Measurements from ENCODE around the gene CYTH4. TPM values are rescaled to one million over a fixed set of nuclear protein-coding genes. Genes with fewer than 3 reads are reported as not detected.
A peak's percentile ranks its signal among the peaks of the same experiment; 100 is the strongest.

Gene CYTH4
- total RNA-seq, 6 donors from 2014 or later, result 16.7 to 71.2 (median 44.7) TPM

GRCh38 chr22:37354670-37355069, 72.4 kb downstream of the CYTH4 start:
- no peak overlapping the region for H3K27ac ChIP-seq
- H3K27me3 ChIP-seq, result no peaks in the 10 kb centered on the region
- ATAC-seq (ENCODE audit: low FRiP score in 2 of 2) (no peak), DNase-seq (no peak)
- no peaks in the 10 kb centered on the region for H3K4me1 ChIP-seq
- no peaks in the 10 kb centered on the region for H3K9me3 ChIP-seq
- 86 to 92% methylated on average over 5 of the region's 5 CpGs for WGBS, 2 donors
- no peaks in the 10 kb centered on the region for H3K36me3 ChIP-seq
- H3K4me3 ChIP-seq, result no peak overlapping the region
- no peak for TF ChIP-seq CTCF (IDR thresholded peaks at IDR 0.05)
- no peak for TF ChIP-seq POLR2AphosphoS5 (IDR thresholded peaks at IDR 0.05)
- TF ChIP-seq EP300 (IDR thresholded peaks at IDR 0.05), result no peak
- TF ChIP-seq POLR2A (IDR thresholded peaks at IDR 0.05), result no peak

DNA sequence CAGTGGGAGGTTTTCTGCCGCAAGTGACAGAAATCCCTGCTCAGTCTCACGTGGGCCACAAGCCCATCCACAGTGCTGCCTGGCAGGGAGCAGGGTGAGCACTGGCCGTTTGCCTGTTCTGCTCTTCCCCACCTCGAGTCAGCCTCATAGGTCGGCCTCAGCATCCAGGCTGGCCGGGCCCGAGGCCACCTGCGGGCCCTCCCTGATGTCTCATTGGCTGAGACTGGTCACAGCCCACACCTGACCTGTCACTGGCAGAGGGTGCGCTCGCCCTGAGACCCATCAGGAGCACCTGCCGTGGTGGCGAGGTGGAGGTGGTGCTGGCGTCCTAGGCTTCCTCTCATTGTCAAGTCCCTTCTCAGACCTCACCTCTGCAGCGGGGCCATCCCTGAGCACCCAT, 72.9 kb downstream of the CYTH4 start:
- Histone ChIP-seq H3K36me3 (no peaks in the 10 kb centered on the region), H3K9me3 (no peaks in the 10 kb centered on the region), H3K4me3 (no peak overlapping the region), H3K27me3 (no peaks in the 10 kb centered on the region), H3K27ac (no peak overlapping the region), H3K4me1 (no peaks in the 10 kb centered on the region)
- DNase-seq (peak in 1 of 2 donors; percentile 75), ATAC-seq (ENCODE audit: low FRiP score in 2 of 2) (no peak)
- whole genome bisulfite sequencing, 2 donors, result 74 to 83% methylated on average over 3 to 14 of the region's 14 CpGs
- TF ChIP-seq CTCF (IDR thresholded peaks at IDR 0.05) (no peak), POLR2AphosphoS5 (IDR thresholded peaks at IDR 0.05) (no peak), POLR2A (IDR thresholded peaks at IDR 0.05) (no peak), EP300 (IDR thresholded peaks at IDR 0.05) (no peak)

GRCh38 chr22:37356922-37357321, 74.6 kb downstream of the CYTH4 start:
- no peak overlapping the region for H3K4me3 ChIP-seq
- ATAC-seq (ENCODE audit: low FRiP score in 2 of 2) (no peak), DNase-seq (no peak)
- H3K4me1 ChIP-seq, result no peaks in the 10 kb centered on the region
- H3K27ac ChIP-seq, result no peak overlapping the region
- TF ChIP-seq POLR2AphosphoS5 (IDR thresholded peaks at IDR 0.05) (no peak), POLR2A (IDR thresholded peaks at IDR 0.05) (no peak), EP300 (IDR thresholded peaks at IDR 0.05) (no peak), CTCF (IDR thresholded peaks at IDR 0.05) (no peak)
- no peaks in the 10 kb centered on the region for H3K9me3 ChIP-seq
- no peaks in the 10 kb centered on the region for H3K27me3 ChIP-seq
- WGBS, 2 donors, result 79 to 87% methylated on average over 8 of the region's 8 CpGs
- H3K36me3 ChIP-seq, result no peaks in the 10 kb centered on the region

DNA sequence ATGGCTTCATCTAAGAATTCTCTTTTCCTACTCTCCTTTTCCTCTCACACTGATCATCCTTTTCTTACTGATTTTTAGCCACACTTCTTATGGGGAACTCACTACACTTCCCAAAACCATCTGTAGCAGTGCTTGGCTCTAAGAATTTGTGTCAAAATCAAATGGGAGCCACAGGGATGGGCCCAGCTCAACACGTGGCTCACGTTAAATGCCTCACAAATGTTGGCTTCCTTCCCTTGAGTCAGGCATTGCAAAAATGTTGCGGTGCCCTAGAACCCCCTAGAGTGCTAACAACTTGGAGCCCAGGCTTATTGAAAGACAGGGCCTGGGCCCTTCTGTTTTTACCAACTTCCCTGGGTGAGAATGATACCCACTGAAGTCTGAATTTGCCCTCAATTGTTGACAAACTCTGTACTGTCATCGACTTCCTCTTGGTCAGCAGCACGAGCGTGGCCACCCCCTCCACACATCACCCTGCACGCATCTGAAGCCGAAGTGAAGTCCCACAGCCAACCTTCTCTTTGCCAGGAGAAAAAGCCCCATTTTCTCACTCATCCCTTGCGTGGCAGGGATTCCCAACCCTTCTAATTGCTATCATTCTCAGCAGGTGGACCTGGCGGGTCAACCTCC, 75.3 kb downstream of the CYTH4 start:
- Histone ChIP-seq H3K9me3 (no peaks in the 10 kb centered on the region), H3K36me3 (no peaks in the 10 kb centered on the region), H3K27ac (no peak overlapping the region), H3K4me3 (no peak overlapping the region), H3K4me1 (no peaks in the 10 kb centered on the region), H3K27me3 (no peaks in the 10 kb centered on the region)
- TF ChIP-seq POLR2AphosphoS5 (IDR thresholded peaks at IDR 0.05) (no peak), CTCF (IDR thresholded peaks at IDR 0.05) (no peak), EP300 (IDR thresholded peaks at IDR 0.05) (no peak), POLR2A (IDR thresholded peaks at IDR 0.05) (no peak)
- DNase-seq (no peak), ATAC-seq (ENCODE audit: low FRiP score in 2 of 2) (no peak)
- WGBS, 2 donors, result 77 to 81% methylated on average over 10 of the region's 10 CpGs

- no peak overlapping the region for H3K27ac ChIP-seq
These were observed 76.1 kb downstream of the CYTH4 start for GRCh38 chr22:37358386-37358785.

More at GRCh38 chr22:37358386-37358785, 76.1 kb downstream of the CYTH4 start:
- TF ChIP-seq POLR2AphosphoS5 (IDR thresholded peaks at IDR 0.05) (no peak), CTCF (IDR thresholded peaks at IDR 0.05) (no peak), EP300 (IDR thresholded peaks at IDR 0.05) (no peak), POLR2A (IDR thresholded peaks at IDR 0.05) (no peak)
- H3K4me3 ChIP-seq, result no peak overlapping the region
- ATAC-seq (ENCODE audit: low FRiP score in 2 of 2) (no peak), DNase-seq (no peak)
- H3K9me3 ChIP-seq, result no peaks in the 10 kb centered on the region
- H3K4me1 ChIP-seq, result no peaks in the 10 kb centered on the region
- no peaks in the 10 kb centered on the region for H3K27me3 ChIP-seq
- no peaks in the 10 kb centered on the region for H3K36me3 ChIP-seq
- 90 to 92% methylated on average over 11 of the region's 11 CpGs for WGBS, 2 donors

All from upper lobe of left lung (tissue), 6 donors.